ENCODE measurements around the gene TTLL9. TPM values are rescaled to one million over a fixed set of nuclear protein-coding genes. Genes with fewer than 3 reads are reported as not detected.

TTLL9 gene
- total and polyA plus RNA-seq, 2 of the 13 experiments (the other 11 are each of a cell fraction or from before 2014, with no cell fraction given) = not detected

GRCh38 chr20:31975874-31976273, 105.4 kb downstream of the TTLL9 start:
- Histone ChIP-seq H3K36me3 (replicated peaks in 1 of 2; ENCODE audit: control insufficient read depth in 1 of 2, insufficient read depth in 2 of 2, low read length in 2 of 2) (no peaks in the 10 kb centered on the region), H3K79me2 (ENCODE audit: insufficient read depth, low read length) (no peaks in the 10 kb centered on the region), H3K4me3 (replicated peaks in 1 of 3; ENCODE audit: insufficient read depth in 1 of 3, low read depth in 2 of 3, low read length in 3 of 3) (no peak overlapping the region), H3K4me2 (ENCODE audit: low read depth, low read length) (no peak overlapping the region), H3K27me3 (ENCODE audit: control insufficient read depth in 1 of 2, insufficient read depth in 2 of 2, low read length in 2 of 2) (peaks cover 2 to 5% of the 10 kb centered on the region in 2 experiments; a peak in 4 of 5 replicates), H3K4me1 (ENCODE audit: insufficient read depth, low read length) (no peaks in the 10 kb centered on the region), H3K9ac (ENCODE audit: insufficient read depth, low read depth, low read length) (no peak overlapping the region), H2AFZ (ENCODE audit: low read length) (no peak overlapping the region), H3K27ac (ENCODE audit: extremely low read length, insufficient read depth, low read length) (no peak overlapping the region), H3K9me3 (ENCODE audit: low read length) (no peaks in the 10 kb centered on the region), H4K20me1 (ENCODE audit: insufficient read depth, low read length) (no peaks in the 10 kb centered on the region)
- POLR2A ChIA-PET = interaction anchor here (1.5 kb wide), 1 partner anchor 24 kb away, joined by 3 read pairs; no protein-coding TSS in a partner anchor
- TF ChIP-seq ZNF629 (CRISPR knock-in tag; conservative IDR thresholded peaks at IDR 0.05) (peak; percentile 87), CEBPG (CRISPR knock-in tag; IDR thresholded peaks at IDR 0.05) (no peak)
- FAIRE-seq (no peak), DNase-seq (ENCODE audit: low spot score) (no peak), ATAC-seq (no peak)
- BruUV-seq (replicated peaks) = no TSS peak
- in situ Hi-C loops (cut with HindIII; ENCODE audit: extremely low pct_ligation_motif_present, low pct_unique_long_range_greater_than_20kb) (no loop called here), intact Hi-C loops (cut with micrococcal nuclease; ENCODE audit: unreplicated experiment) (no loop called here)
- WGBS (ENCODE audit: low lambda C conversion rate) = 2% methylated on average over 2 of the region's 2 CpGs
- CTCF ChIA-PET (ENCODE audit: low intra/inter-chr PET ratio, low total read pairs) = no interaction called here

GRCh38 chr20:31977080-31977479, 106.6 kb downstream of the TTLL9 start:
- WGBS (ENCODE audit: low lambda C conversion rate) = 16% methylated on average over 4 of the region's 4 CpGs
- intact Hi-C loops (cut with micrococcal nuclease; ENCODE audit: unreplicated experiment) = no loop called here

More at GRCh38 chr20:31977080-31977479, 106.6 kb downstream of the TTLL9 start:
- no peak overlapping the region for H3K4me3 ChIP-seq (replicated peaks in 1 of 3; ENCODE audit: insufficient read depth in 1 of 3, low read depth in 2 of 3, low read length in 3 of 3)
- TF ChIP-seq ARHGAP35 (CRISPR knock-in tag; IDR thresholded peaks at IDR 0.05; ENCODE audit: borderline replicate concordance) (no peak), NONO (IDR thresholded peaks at IDR 0.05) (no peak), NONO (CRISPR knock-in tag; conservative IDR thresholded peaks at IDR 0.05) (no peak), ZNF280B (CRISPR knock-in tag; IDR thresholded peaks at IDR 0.05; ENCODE audit: borderline replicate concordance) (no peak), KLF15 (CRISPR knock-in tag; IDR thresholded peaks at IDR 0.05; ENCODE audit: borderline replicate concordance) (no peak), ZNF232 (CRISPR knock-in tag; IDR thresholded peaks at IDR 0.05; ENCODE audit: borderline replicate concordance) (no peak)
- H2AFZ ChIP-seq (ENCODE audit: low read length) = no peak overlapping the region
- no peak overlapping the region for H3K27ac ChIP-seq (ENCODE audit: extremely low read length, insufficient read depth, low read length)
- BruUV-seq (replicated peaks) = no TSS peak
- ATAC-seq (no peak), DNase-seq (ENCODE audit: low spot score) (no peak), FAIRE-seq (no peak)
- ChIA-PET CTCF (ENCODE audit: low intra/inter-chr PET ratio, low total read pairs) (no interaction called here), POLR2A (no interaction called here)
- in situ Hi-C loops (cut with HindIII; ENCODE audit: extremely low pct_ligation_motif_present, low pct_unique_long_range_greater_than_20kb) = no loop called here
- H3K4me1 ChIP-seq (ENCODE audit: insufficient read depth, low read length) = no peaks in the 10 kb centered on the region
- H3K36me3 ChIP-seq (replicated peaks in 1 of 2; ENCODE audit: control insufficient read depth in 1 of 2, insufficient read depth in 2 of 2, low read length in 2 of 2) = no peaks in the 10 kb centered on the region
- peaks cover 2 to 12% of the 10 kb centered on the region in 2 experiments; a peak in 4 of 5 replicates for H3K27me3 ChIP-seq (ENCODE audit: control insufficient read depth in 1 of 2, insufficient read depth in 2 of 2, low read length in 2 of 2)
- H3K9me3 ChIP-seq (ENCODE audit: low read length) = no peaks in the 10 kb centered on the region
- H3K9ac ChIP-seq (ENCODE audit: insufficient read depth, low read depth, low read length) = no peak overlapping the region
- H3K79me2 ChIP-seq (ENCODE audit: insufficient read depth, low read length) = no peaks in the 10 kb centered on the region
- H3K4me2 ChIP-seq (ENCODE audit: low read depth, low read length) = no peak overlapping the region
- H4K20me1 ChIP-seq (ENCODE audit: insufficient read depth, low read length) = no peaks in the 10 kb centered on the region

All from HepG2 (cell line).